ENCODE results near the gene SSH3.

Gene SSH3

GRCh38 chr11:67293090-67293489, 10.2 kb upstream of the SSH3 start:
- peak; percentile 71 to 93 (median 83) for DNase-seq

- DNase-seq, result no peak
Measured at GRCh38 chr11:67295846-67296245, 7.5 kb upstream of the SSH3 start.

- no peak for DNase-seq
Measured at GRCh38 chr11:67298786-67299185, 4.5 kb upstream of the SSH3 start.

GRCh38 chr11:67299471-67300191, 3.7 kb upstream of the SSH3 start:
- no peak for DNase-seq

- no peak for DNase-seq
Measured at GRCh38 chr11:67300256-67300755, 3.0 kb upstream of the SSH3 start.

GRCh38 chr11:67300756-67301312, 2.5 kb upstream of the SSH3 start:
- DNase-seq, result no peak

- no peak for DNase-seq
Measured at GRCh38 chr11:67301313-67301921, 1.9 kb upstream of the SSH3 start.

GRCh38 chr11:67301951-67302516, 1.3 kb upstream of the SSH3 start:
- DNase-seq, result peak; percentile 45 to 60 (median 56)

- peak; percentile 48 to 64 (median 50) for DNase-seq
Measured at GRCh38 chr11:67302571-67303131, 679 bp upstream of the SSH3 start.

- DNase-seq, result peak in 1 of 3 donors; percentile 38
Measured at GRCh38 chr11:67303835-67304411, 593 bp downstream of the SSH3 start.

- no peak for DNase-seq
Measured at GRCh38 chr11:67304511-67305113, 1.3 kb downstream of the SSH3 start.

- no peak for DNase-seq
Measured at GRCh38 chr11:67306769-67307544, 3.6 kb downstream of the SSH3 start.

- no peak for DNase-seq
Measured at GRCh38 chr11:67307545-67308001, 4.2 kb downstream of the SSH3 start.

GRCh38 chr11:67308031-67308866, 4.9 kb downstream of the SSH3 start:
- DNase-seq, result no peak

- no peak for DNase-seq
Measured at GRCh38 chr11:67309166-67309565, 5.8 kb downstream of the SSH3 start.

GRCh38 chr11:67309661-67310061, 6.3 kb downstream of the SSH3 start:
- no peak for DNase-seq

- DNase-seq, result no peak
Measured at GRCh38 chr11:67310246-67311050, 7.1 kb downstream of the SSH3 start.

- no peak for DNase-seq
Measured at GRCh38 chr11:67311051-67311555, 7.8 kb downstream of the SSH3 start.

- no peak for DNase-seq
Measured at GRCh38 chr11:67311556-67312082, 8.3 kb downstream of the SSH3 start.
